Bronchial epithelial cell (primary cell): ENCODE results near the gene GSN. TPM values are rescaled to one million over a fixed set of nuclear protein-coding genes. Genes with fewer than 3 reads are reported as not detected.
A peak's percentile ranks its signal among the peaks of the same experiment; 100 is the strongest.

Experiments
- DNase-seq: peaks from one replicate; pipeline ENCODE4 v3.0.0-alpha.2; 2010; ENCODE audit warnings: low read depth
- FAIRE-seq: peaks from 2 replicates; lab custom pipeline; 2011; peaks lifted over from hg19 to GRCh38; lab: Jason Lieb, UNC
- H3K27me3 ChIP-seq: 2 replicates; pipeline ENCODE4 v1.5.1; 2011; ENCODE audit warnings: low read length; ENCODE audit not compliant: control insufficient read depth, insufficient read depth
- H3K36me3 ChIP-seq: 2 replicates; pipeline ENCODE4 v1.5.1; 2011; ENCODE audit warnings: low read length; ENCODE audit not compliant: control insufficient read depth, insufficient read depth
- H3K4me3 ChIP-seq: 2 replicates; pipeline ENCODE4 v1.5.1; 2011; ENCODE audit warnings: mild to moderate bottlenecking, low read depth, low read length, control low read depth
- total RNA-seq: library from RNA; depleted of rRNA; stranded (reverse); fragments of >200 nt; gene quantifications from 2 replicates; pipeline ENCODE4 v1.2.1, GENCODE V29; 2014
- TF ChIP-seq, protein P1 (sequence below): IDR thresholded peaks from 2 replicates; pipeline ENCODE4 v1.5.1; 2011; ENCODE audit warnings: mild to moderate bottlenecking, moderate library complexity, low read length, control low read depth, inconsistent platforms; ENCODE audit not compliant: insufficient read depth, severe bottlenecking

Gene GSN
- total RNA-seq, 1 donor from 2014 or later = 420 TPM

DNA sequence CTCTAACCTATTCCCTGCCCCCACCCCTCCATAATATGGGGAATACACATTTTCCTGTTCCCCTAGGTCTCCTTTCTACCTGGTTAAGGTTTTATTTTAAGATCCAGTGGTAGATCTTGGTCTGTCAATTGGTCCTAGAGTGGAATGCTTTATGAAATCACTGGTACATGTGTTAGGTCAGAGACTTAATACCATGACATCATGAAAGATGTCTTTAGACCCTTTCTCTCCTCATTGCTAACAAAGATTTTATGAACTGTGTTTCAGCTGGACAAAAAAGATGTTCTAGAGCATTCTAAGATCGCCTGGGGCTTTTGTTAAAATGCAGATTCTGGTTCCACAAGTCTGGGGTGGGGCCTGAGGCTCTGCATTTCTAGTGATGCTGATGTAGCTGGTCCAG lies 9.1 kb downstream of the GSN start:
- DNase-seq = no peak
- Histone ChIP-seq H3K27me3 (no peaks in the 10 kb centered on the region), H3K36me3 (peaks cover 5% of the 10 kb centered on the region), H3K4me3 (no peak overlapping the region)
- TF ChIP-seq, protein P1, sequence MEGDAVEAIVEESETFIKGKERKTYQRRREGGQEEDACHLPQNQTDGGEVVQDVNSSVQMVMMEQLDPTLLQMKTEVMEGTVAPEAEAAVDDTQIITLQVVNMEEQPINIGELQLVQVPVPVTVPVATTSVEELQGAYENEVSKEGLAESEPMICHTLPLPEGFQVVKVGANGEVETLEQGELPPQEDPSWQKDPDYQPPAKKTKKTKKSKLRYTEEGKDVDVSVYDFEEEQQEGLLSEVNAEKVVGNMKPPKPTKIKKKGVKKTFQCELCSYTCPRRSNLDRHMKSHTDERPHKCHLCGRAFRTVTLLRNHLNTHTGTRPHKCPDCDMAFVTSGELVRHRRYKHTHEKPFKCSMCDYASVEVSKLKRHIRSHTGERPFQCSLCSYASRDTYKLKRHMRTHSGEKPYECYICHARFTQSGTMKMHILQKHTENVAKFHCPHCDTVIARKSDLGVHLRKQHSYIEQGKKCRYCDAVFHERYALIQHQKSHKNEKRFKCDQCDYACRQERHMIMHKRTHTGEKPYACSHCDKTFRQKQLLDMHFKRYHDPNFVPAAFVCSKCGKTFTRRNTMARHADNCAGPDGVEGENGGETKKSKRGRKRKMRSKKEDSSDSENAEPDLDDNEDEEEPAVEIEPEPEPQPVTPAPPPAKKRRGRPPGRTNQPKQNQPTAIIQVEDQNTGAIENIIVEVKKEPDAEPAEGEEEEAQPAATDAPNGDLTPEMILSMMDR = no peak
- FAIRE-seq = no peak

DNA sequence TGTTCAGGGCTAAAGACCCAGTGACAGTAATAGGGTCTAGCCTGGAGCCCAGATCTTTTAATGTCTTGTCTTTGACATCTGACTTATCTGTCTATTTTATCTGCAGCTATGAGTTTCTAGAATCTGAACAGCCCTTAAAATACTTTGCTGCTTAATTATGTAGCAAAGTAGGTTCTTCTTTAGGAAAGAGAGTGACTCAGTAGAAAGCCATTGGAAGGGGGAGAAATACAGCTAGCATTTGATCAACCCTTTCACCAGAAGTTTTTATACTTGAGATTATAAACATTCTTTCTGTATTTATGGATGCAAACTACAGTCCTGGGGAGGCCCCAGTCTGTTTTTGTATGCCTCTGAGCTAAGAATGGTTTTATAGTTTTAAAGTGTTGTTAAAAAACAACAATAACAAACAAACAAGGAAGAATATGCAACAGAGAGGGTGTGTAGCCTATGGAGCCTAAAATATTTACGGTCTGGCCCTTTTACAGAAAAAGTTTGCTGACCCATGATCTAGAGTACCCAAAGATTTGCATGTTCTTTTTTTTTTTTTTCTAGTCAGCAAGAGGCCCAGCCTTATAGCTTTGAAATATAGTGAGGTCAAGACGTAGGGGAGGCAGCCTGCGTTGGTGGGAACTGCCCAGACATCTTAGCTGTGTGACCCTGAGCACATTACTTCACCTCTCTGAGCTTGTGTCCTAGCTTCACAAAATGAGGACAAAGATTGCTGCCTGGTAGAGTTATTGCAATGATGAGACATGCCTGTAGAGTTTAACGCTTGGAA lies 9.7 kb downstream of the GSN start:
- DNase-seq (peak; percentile 39), FAIRE-seq (no peak)

DNA sequence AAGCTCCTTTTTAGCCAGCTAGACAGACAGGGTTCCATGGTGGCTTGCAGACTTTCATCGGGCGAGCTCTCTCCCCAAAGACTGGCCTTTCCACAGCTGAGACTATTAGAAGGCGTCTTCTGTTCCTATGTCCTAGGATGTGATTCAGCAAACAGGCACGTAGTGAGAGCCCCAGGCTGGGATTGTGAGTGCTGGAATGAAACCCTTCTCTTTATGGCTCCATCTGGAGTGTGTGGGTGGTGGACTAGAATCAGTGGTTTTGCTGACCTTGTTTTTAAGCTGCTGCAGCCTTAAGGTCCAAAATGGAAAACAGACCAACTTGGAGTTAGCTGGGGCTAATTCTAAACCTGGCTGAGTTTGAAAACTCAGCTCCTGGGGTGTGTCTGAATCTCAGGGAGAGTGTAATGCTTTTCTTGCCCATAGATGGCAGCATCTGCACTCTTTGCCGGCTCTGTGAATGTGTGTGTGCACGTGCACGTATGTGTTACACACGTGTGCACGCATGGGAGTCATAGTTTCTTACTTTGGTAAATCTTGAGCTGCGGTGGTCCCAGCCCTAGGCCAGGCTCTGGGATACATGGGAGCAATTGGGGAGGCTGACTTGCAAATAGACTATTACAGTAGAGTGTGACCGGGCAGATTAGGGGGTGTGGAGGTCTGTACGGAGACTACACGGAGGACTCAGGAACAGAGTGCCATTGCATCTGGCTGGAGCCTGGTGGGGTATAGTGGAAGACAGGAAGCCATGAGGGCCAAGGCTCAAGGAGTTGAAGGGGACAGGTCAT lies 10.7 kb downstream of the GSN start:
- H3K27me3 ChIP-seq = no peaks in the 10 kb centered on the region
- no peak for FAIRE-seq
- no peak overlapping the region for H3K4me3 ChIP-seq
- TF ChIP-seq, protein P1 = peak; percentile 74
- DNase-seq = peak; percentile 95
- H3K36me3 ChIP-seq = no peaks in the 10 kb centered on the region

More for the DNA sequence above, 9.7 kb downstream of the GSN start:
- no peaks in the 10 kb centered on the region for H3K27me3 ChIP-seq
- H3K4me3 ChIP-seq = no peak overlapping the region
- TF ChIP-seq, protein P1 = no peak
- peaks cover 2% of the 10 kb centered on the region for H3K36me3 ChIP-seq

DNA sequence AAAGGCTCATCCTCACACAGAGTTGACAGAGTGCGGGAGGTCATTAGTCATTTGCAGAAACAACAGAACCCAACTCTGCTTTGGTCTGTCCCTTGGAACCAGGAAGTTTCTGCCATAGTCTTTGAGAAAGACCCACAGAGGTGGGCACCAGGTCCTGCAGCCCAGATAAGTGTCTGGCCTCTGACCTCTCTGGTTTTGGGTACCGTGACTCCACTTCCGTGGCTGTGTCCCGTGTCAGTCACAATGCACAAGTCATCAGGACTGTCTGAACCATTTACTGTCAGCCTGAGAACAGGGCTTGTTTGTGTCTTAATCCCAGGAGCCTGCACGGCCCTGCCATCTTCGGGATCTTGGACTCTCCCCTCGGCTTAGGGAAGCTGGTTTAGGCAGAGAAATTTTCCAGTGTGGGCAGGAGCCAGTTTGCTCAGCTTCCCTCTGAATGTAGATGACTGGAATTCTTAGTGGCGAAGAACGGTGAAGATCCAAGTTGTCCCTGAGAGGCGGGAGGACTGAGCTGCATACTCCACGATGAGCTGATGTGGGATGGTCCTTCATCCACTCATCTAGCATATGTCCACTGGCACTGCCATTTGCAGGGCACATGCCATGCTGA lies 11.9 kb downstream of the GSN start:
- DNase-seq = no peak
- TF ChIP-seq, protein P1 = no peak
- Histone ChIP-seq H3K36me3 (peaks cover 1% of the 10 kb centered on the region), H3K27me3 (no peaks in the 10 kb centered on the region), H3K4me3 (no peak overlapping the region)
- no peak for FAIRE-seq

DNA sequence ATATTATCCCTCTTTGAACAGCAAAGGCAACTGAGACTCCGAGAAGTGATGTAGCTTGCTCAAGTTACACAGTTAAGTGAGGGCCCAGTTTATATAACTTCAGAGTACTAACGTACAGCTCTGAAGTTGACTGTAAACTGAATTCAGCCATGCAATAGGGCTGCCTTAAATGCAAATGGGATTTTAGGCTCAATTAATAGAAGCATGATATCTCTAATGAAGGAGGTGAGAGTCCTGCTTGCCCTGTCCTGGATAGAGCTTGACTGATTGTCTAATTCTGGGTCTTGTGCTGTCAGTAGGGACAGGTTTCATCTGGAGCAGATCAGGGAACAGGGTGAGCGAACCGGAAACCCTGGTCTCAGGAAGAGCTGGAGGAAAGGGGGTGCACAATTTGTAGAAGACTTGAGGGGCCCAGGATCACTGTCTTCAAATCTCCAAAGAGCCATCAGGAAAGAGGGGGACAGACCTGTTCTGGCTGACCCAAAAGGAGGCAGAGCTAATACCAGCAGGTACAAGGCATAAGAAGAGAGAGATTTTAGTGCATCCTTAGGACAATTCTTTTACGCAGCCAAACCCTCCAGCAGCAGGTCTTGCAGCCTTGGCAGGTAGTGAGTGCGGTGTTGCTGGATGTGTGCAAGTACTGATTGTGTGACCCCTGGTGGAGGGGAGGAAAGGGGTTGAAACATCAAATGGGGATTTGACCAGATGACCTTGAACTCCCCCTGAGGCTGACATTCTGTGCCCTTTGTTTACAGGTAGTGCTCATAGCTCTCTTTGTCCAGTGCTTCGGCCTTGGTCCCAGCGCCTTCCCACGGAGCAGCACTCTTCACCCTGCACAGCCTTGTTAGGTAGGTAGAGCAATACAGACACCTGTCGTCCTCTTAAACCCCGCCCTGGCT lies 13.0 kb downstream of the GSN start:
- H3K4me3 ChIP-seq = no peak overlapping the region

More for the DNA sequence above, 13.0 kb downstream of the GSN start:
- TF ChIP-seq, protein P1 = peak; percentile 16
- no peaks in the 10 kb centered on the region for H3K27me3 ChIP-seq
- DNase-seq = no peak
- FAIRE-seq = no peak
- H3K36me3 ChIP-seq = peaks cover 1% of the 10 kb centered on the region
